Measurements from ENCODE around the gene ERICH6. TPM values are rescaled to one million over a fixed set of nuclear protein-coding genes. Genes with fewer than 3 reads are reported as not detected.
"Not testable (repeated sequence)": the region's sequence is repeated elsewhere in the genome, so short reads cannot be mapped to it uniquely, and the experiment has no call there.

The ERICH6 gene
- polyA plus RNA-seq, 1 donor: 0.23 TPM

GRCh38 chr3:150681057-150681456, 22.7 kb downstream of the ERICH6 start:
- DNase-seq: no peak

DNA sequence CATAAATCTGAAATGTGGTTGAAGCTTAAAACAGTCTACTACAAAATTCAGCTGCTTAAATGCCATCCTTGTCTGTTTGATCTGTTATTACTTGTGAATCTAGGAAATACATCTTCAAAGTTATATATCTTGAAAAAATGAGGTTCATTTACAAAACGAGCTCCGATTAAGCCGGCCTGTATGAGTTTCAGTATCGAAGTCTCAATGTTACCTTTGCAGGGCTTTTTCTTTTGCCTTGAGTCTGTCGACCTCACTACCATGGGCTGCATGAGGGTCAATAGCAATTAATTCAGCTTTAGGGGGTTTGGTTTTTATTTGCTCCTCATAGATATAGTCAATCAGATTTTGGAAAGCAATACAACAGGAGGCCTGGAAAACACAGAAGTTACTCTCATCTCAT, 23.2 kb downstream of the ERICH6 start:
- DNase-seq: no peak

GRCh38 chr3:150675587-150675986, 28.1 kb downstream of the ERICH6 start:
- no peak for DNase-seq

- DNase-seq: no peak
These were observed 29.8 kb downstream of the ERICH6 start for GRCh38 chr3:150673966-150674365.

DNA sequence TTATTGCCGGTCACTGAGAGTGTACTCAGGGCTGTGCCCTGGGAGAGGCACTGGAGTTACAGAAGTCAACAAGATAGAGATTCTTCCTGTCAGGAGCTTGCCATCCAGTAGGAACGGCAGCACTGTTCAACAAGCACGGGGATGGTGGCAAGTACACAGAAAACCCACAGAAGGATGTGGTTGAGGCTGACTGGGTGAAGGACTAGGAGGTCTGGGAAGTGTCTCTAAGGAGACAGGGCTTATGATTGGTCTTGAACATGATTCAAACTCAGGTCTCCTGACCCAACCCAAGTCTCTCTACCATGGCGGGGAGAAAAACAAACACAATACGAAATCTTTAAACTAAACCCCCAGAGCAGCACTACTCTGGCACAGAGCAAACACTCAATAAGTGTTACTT, 37.6 kb downstream of the ERICH6 start:
- DNase-seq: no peak

DNA sequence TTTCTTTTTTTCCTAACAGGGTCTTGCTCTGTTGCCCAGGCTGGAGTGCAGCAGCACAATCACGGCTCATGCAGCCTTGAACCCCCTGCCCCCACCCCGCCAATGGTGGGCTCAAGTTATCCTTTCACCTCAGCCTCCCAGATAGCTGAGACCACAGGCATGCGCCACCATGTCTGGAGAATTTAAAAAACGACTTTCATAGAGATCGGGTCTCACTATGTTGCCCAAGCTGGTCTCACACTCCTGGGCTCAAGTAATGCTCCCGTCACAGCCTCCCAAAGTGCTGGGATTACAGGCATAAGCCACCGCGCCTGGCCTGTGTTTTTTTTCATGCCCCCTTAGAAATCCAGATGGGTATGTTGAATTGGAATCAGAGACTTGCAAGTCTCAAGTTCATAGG, 40.3 kb downstream of the ERICH6 start:
- DNase-seq: no peak

DNA sequence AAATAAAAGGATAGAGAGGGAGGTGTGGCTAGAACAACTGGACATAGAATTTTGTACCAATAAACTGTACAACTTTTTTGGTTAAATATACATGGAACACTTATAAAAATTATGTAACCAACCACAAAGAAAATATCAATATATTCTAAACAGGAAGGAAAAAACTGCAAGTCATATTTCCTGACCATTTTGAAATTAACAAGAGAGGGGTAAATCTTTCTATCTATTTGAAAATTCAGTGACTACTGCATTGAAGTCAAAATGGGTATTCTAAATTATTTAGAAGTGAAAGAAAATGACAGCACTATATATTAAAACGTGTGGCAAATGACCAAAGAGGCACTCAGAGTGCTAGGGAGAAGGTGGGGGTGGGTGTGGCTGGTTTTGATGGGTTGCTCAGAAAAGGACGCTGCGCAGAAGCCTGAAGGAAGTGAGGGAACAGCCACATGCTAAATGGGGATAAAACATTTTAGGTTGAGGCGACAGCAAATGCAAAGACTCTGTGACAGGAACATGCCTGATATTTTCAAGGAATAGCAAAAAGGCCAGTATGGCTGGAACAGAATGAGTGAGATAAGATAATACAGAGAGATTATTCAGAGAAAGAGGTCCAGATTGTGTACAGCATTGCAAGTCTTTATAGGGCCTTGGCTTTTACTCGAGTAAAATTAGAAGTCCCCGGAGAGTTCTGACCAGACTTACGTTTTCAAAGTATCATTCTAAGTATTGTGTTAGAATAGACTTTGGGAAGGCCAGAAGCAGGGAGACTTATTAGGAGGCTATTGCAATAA, 41.1 kb downstream of the ERICH6 start:
- no peak for DNase-seq

DNA sequence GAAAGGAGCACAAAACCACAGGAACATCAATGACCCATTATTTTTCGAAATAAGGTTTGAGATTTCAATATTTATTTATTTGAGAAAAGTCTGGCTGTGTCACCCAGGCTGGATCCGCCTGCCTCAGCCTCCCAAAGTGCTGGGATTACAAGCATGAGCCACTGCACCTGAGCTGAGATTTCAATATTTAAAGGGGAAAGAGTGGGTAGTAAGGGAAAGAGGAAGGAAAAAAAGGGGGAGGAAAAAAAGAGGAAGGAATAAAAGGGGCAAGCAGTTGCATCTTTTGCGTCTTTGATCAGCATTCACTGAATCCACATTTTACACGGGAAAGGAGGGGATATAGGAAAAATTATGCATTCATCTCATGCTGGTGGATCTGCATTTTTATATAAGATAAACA, 47.4 kb downstream of the ERICH6 start:
- DNase-seq: no peak

DNA sequence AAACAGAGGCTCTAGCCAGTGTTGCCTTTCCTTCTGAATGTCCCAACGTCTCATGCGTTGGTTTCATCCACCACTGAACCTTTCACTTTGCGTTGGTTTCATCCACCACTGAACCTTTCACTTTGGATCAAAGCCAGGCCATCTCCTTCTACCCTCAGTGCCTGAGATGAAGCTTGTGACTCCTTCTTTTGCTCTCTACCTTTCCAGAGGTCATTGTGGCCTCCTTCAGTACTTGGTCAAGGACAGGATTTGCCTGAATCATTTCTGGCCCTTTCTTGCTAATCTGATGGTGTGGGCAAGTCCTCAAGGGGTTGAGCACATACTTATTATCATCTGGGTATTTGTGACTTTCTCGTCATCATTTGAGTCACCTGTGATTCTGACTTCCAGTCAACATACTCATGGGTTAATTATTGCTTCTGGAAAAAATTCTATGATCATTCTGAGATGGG, 50.6 kb downstream of the ERICH6 start:
- no peak for DNase-seq

GRCh38 chr3:150640256-150640655, 63.5 kb downstream of the ERICH6 start:
- no peak for DNase-seq

- DNase-seq: no peak
These were observed 64.5 kb downstream of the ERICH6 start for GRCh38 chr3:150639262-150639661.

DNA sequence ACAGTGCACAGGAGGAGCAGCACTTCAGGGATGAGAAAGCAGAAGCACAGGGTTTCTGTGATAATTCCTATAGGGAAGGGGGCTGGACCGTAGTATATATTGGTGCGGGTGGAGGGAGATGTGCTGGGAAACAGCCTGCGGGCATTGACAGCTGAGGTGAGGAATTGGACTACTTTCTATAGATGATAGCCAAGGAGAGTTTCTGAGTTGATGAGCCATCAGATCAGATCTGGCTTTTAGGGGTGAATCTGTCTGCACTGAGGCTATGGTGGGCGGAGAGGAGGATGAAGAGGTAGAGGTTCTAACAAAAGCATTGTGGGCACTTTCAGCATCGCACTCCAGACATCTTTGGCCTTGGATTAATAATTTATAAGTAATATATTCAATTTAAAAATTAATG, 67.5 kb downstream of the ERICH6 start:
- DNase-seq: no peak

GRCh38 chr3:150635526-150635925, 68.2 kb downstream of the ERICH6 start:
- DNase-seq: no peak

- no peak for DNase-seq
These were observed 68.6 kb downstream of the ERICH6 start for GRCh38 chr3:150635076-150635475.

GRCh38 chr3:150631515-150632221, 72.1 kb downstream of the ERICH6 start:
- no peak for DNase-seq

DNA sequence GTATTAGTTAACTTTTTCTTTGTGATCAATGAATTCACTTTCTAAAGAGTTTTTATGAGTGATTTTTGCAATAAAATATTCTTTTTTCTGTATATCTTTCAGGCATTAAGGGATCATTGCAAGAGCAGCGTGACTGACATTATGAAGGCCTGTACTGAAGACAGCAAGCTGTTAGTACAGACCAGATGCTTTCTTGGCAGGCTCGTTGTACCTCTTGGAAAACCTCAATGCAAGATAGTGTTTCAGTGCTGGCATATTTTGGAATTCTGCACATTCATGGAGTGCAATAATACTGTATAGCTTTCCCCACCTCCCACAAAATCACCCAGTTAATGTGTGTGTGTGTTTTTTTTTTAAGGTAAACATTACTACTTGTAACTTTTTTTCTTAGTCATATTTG, 76.2 kb downstream of the ERICH6 start:
- DNase-seq: peak; percentile 26

GRCh38 chr3:150626148-150626930, 77.4 kb downstream of the ERICH6 start:
- no peak for DNase-seq

- DNase-seq: no peak
These were observed 79.8 kb downstream of the ERICH6 start for GRCh38 chr3:150623945-150624344.

GRCh38 chr3:150622955-150623354, 80.8 kb downstream of the ERICH6 start:
- not testable (repeated sequence) for DNase-seq

GRCh38 chr3:150620002-150620689, 83.6 kb downstream of the ERICH6 start:
- no peak for DNase-seq

- no peak for DNase-seq
These were observed 89.8 kb downstream of the ERICH6 start for GRCh38 chr3:150613709-150614480.

DNA sequence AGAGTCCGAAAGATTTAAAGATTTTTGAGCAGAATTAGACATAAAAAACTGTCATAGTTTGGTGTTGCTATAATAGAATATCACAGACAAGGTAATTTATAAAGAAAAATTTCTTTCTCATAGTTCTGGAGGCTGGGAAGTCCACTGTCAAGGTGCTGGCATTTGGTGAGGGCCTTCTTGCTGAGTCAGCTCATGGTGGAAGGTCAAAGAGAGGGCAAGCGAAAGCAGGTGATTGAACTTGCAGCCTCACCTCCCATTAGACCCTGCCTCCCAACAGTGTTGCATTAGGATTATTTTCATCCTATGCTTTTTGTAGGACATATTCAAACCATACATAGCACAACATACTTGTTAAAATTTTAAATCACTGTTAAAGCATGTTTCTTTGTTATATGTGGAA, 90.7 kb downstream of the ERICH6 start:
- DNase-seq: no peak
